Esophagus muscularis mucosa (tissue), 4 donors: ENCODE results near the gene MRPS15. TPM values are rescaled to one million over a fixed set of nuclear protein-coding genes. Genes with fewer than 3 reads are reported as not detected.

Source experiments
- DNase-seq: peaks from one replicate; pipeline ENCODE4 v3.0.0-alpha.2; 2017; ENCODE audit errors: extremely low spot score
- H3K27ac ChIP-seq, 4 donors: fragments of 200-600 bp; sonication (generic); replicated peaks in 1 of 4; 1 replicate in 3 of 4; 2 replicates in 1 of 4; pipeline ENCODE4 v1.5.1; 2016 to 2019; ENCODE audit warnings: mild to moderate bottlenecking in 1 of 4
- H3K27me3 ChIP-seq, 4 donors: fragments of 200-600 bp; sonication (generic); one replicate each; pipeline versions ENCODE4 v1.5.1 to v1.6.0; 2016 to 2019
- H3K36me3 ChIP-seq, 4 donors: fragments of 200-600 bp; sonication (generic); one replicate each; pipeline ENCODE4 v1.5.1; 2016 to 2019
- H3K4me1 ChIP-seq, 4 donors: fragments of 200-600 bp; sonication (generic); one replicate each; pipeline ENCODE4 v1.5.1; 2016 to 2019
- H3K4me3 ChIP-seq, 4 donors: fragments of 200-600 bp; sonication (generic); 1 replicate in 2 of 4; 2 replicates in 2 of 4; pipeline ENCODE4 v1.5.1; 2016 to 2019; ENCODE audit warnings: mild to moderate bottlenecking in 4 of 4, moderate library complexity in 1 of 4
- H3K9me3 ChIP-seq, 4 donors: fragments of 200-600 bp; sonication (generic); 1 replicate in 3 of 4; 2 replicates in 1 of 4; pipeline ENCODE4 v1.5.1; 2016 to 2019
- CTCF ChIP-seq, 3 experiments: fragments of 200-600 bp in 2 of 3; fragments of 450-650 bp in 1 of 3; sonication (generic) in 2 of 3; IDR thresholded peaks; one replicate each; pipeline ENCODE4 v1.5.1; 2017 to 2019; ENCODE audit warnings: antibody characterized with exemption in 3 of 3, mild to moderate bottlenecking in 2 of 3, moderate library complexity in 1 of 3
- EP300 ChIP-seq: sonication (generic); formaldehyde crosslinking; IDR thresholded peaks from one replicate; pipeline ENCODE4 v1.6.1; 2017; ENCODE audit warnings: antibody characterized with exemption
- POLR2A ChIP-seq: fragments of 450-650 bp; IDR thresholded peaks from one replicate; pipeline ENCODE4 v1.6.1; 2017; ENCODE audit warnings: antibody characterized with exemption, moderate library complexity, mild to moderate bottlenecking, low read depth
- POLR2AphosphoS5 ChIP-seq, 2 donors: sonication (generic); formaldehyde crosslinking; IDR thresholded peaks; one replicate each; pipeline ENCODE4 v1.6.1; 2017; ENCODE audit warnings: antibody characterized with exemption in 2 of 2
- WGBS: methylation state at CpG from one replicate; pipeline ENCODE4 v1.1.5; 2018; 5-methylcytosine and 5-hydroxymethylcytosine counted together
- intact Hi-C: fragments of 100-400 bp; cut with DNase I; formaldehyde crosslinking; loops from one replicate; pipeline ENCODE4 v1.15.1; 2023
- total RNA-seq, 4 donors: library from RNA; depleted of rRNA; stranded (reverse); fragments of >200 nt; gene quantifications; one replicate each; pipeline versions ENCODE4 v1.1.0 to v1.2.1, GENCODE V29; 2016

The MRPS15 gene
- total RNA-seq, 4 donors from 2014 or later, result 64.8 to 109 (median 86.8) TPM

GRCh38 chr1:36476945-36477344 lies 12.8 kb upstream of the MRPS15 start:
- TF ChIP-seq POLR2AphosphoS5 (IDR thresholded peaks at IDR 0.05), result no peak
- no peak for TF ChIP-seq EP300
- no peak for TF ChIP-seq POLR2A
- TF ChIP-seq CTCF (IDR thresholded peaks at IDR 0.05), result no peak
- Histone ChIP-seq H3K27me3 (peaks cover 0 to 22% (median 0%) of the 10 kb centered on the region in 4 donors), H3K4me1 (peaks cover 0 to 4% (median 0%) of the 10 kb centered on the region in 4 donors), H3K36me3 (no peaks in the 10 kb centered on the region), H3K9me3 (no peaks in the 10 kb centered on the region), H3K4me3 (no peak overlapping the region), H3K27ac (no peak overlapping the region)
- intact Hi-C loops, result no loop called here
- no peak for DNase-seq
- 80% methylated on average over 5 of the region's 5 CpGs for WGBS

- Histone ChIP-seq H3K27ac (no peak overlapping the region), H3K4me3 (no peak overlapping the region), H3K27me3 (peaks cover 0 to 17% (median 0%) of the 10 kb centered on the region in 4 donors), H3K4me1 (no peaks in the 10 kb centered on the region), H3K9me3 (no peaks in the 10 kb centered on the region), H3K36me3 (no peaks in the 10 kb centered on the region)
- 78% methylated on average over 7 of the region's 7 CpGs for WGBS
- no peak for TF ChIP-seq POLR2AphosphoS5 (IDR thresholded peaks at IDR 0.05)
- no peak for TF ChIP-seq POLR2A
- no peak for TF ChIP-seq CTCF (IDR thresholded peaks at IDR 0.05)
- no peak for TF ChIP-seq EP300
- intact Hi-C loops, result no loop called here
- no peak for DNase-seq
Observed at GRCh38 chr1:36475910-36476604, 11.9 kb upstream of the MRPS15 start.

DNA sequence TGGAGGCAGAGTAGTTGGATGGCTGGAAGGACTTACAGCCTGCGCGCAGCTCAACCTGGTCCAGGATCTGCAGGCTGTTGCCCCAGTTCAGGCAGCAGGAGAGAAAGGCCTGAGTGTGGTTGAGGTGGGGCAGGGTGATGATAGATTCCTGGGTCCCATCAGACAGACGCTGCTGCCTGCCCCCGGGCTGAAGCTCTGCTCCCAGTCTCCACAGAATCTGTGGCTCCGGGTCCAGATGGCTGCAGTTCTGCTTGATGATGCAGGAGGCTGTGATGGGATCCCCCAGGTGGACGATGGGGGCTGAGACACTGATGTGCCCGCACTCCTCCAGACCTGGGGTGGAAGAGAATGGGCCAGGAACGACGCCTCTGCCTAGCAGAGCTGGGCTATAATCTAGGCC lies 11.2 kb upstream of the MRPS15 start:
- peaks cover 0 to 15% (median 0%) of the 10 kb centered on the region in 4 donors for H3K27me3 ChIP-seq
- no peak for TF ChIP-seq POLR2A
- no peak for TF ChIP-seq EP300
- no peak for TF ChIP-seq POLR2AphosphoS5 (IDR thresholded peaks at IDR 0.05)
- TF ChIP-seq CTCF (IDR thresholded peaks at IDR 0.05), result no peak
- DNase-seq, result no peak

DNA sequence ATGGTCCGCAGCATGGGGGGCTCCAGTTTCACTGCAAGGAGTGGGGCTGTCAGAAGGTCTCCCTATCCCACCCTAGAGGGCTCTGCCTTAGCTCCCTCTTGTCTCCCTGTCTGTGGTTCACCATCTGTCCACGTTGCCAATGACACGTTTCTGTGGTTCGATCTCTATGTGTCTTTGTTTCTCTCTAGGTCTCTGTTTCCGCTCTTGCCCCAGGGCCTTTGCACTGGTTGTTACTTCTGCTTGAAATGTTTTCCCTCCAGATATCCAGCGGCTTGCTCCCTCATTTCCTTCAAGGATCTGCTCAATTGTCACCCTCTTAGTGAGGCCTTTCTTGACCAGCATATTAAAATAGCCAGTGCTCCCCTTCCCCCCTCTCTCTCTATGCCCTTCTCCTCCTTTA lies 8.5 kb upstream of the MRPS15 start:
- no peaks in the 10 kb centered on the region for H3K9me3 ChIP-seq
- DNase-seq, result no peak
- no peaks in the 10 kb centered on the region for H3K27me3 ChIP-seq
- 82% methylated on average over 6 of the region's 6 CpGs for WGBS
- no peak for TF ChIP-seq CTCF (IDR thresholded peaks at IDR 0.05)
- no peak for TF ChIP-seq EP300
- no peak for TF ChIP-seq POLR2AphosphoS5 (IDR thresholded peaks at IDR 0.05)
- no peaks in the 10 kb centered on the region for H3K36me3 ChIP-seq
- H3K27ac ChIP-seq, result no peak overlapping the region
- no peak overlapping the region for H3K4me3 ChIP-seq
- intact Hi-C loops, result no loop called here
- H3K4me1 ChIP-seq, result no peaks in the 10 kb centered on the region

More for the DNA sequence above, 11.2 kb upstream of the MRPS15 start:
- H3K4me1 ChIP-seq, result no peaks in the 10 kb centered on the region
- intact Hi-C loops, result no loop called here
- no peak overlapping the region for H3K27ac ChIP-seq
- H3K4me3 ChIP-seq, result no peak overlapping the region
- no peaks in the 10 kb centered on the region for H3K9me3 ChIP-seq
- H3K36me3 ChIP-seq, result no peaks in the 10 kb centered on the region
- WGBS, result 77% methylated on average over 8 of the region's 9 CpGs
